CD8-positive, alpha-beta memory T cell (primary cell): Measurements from ENCODE around the gene EFCAB13. TPM values are rescaled to one million over a fixed set of nuclear protein-coding genes. Genes with fewer than 3 reads are reported as not detected.
A peak's percentile ranks its signal among the peaks of the same experiment; 100 is the strongest.
"Not testable (repeated sequence)": the region's sequence is repeated elsewhere in the genome, so short reads cannot be mapped to it uniquely, and the experiment has no call there.

Source experiments
- CTCF ChIA-PET: fragments of 350-600 bp; sonication (Branson Sonifier 250); formaldehyde crosslinking; loops from one replicate; lab custom pipeline; 2021; ENCODE audit warnings: antibody characterized with exemption; lab: Charles Lee
- POLR2A ChIA-PET: fragments of 350-600 bp; sonication (Branson Sonifier 250); formaldehyde crosslinking; loops from one replicate; lab custom pipeline; 2021; ENCODE audit warnings: antibody characterized with exemption; lab: Charles Lee
- DNase-seq, 5 donors: peaks; one replicate each; pipeline versions ENCODE4 v3.0.0 to v3.0.0-alpha.2; 2020 to 2022; ENCODE audit warnings: mixed read lengths in 1 of 5
- H3K27ac ChIP-seq: one replicate; pipeline ENCODE4 v1.7.0; 2013; ENCODE audit warnings: low read depth, mild to moderate bottlenecking, low read length, moderate library complexity
- H3K27me3 ChIP-seq: 2 replicates; pipeline ENCODE4 v1.7.0; 2013; ENCODE audit warnings: low read length, mild to moderate bottlenecking; ENCODE audit not compliant: insufficient read depth, poor library complexity, severe bottlenecking
- H3K36me3 ChIP-seq: 2 replicates; pipeline ENCODE4 v1.7.0; 2013; ENCODE audit warnings: mild to moderate bottlenecking, low read length, moderate library complexity; ENCODE audit not compliant: insufficient read depth
- H3K4me1 ChIP-seq: 2 replicates; pipeline ENCODE4 v1.7.0; 2013; ENCODE audit warnings: mild to moderate bottlenecking, low read length, moderate library complexity; ENCODE audit not compliant: insufficient read depth
- H3K4me3 ChIP-seq: 2 replicates; pipeline ENCODE4 v1.7.0; 2013; ENCODE audit warnings: mild to moderate bottlenecking, low read length
- H3K9me3 ChIP-seq: 2 replicates; pipeline ENCODE4 v1.7.0; 2013; ENCODE audit warnings: mild to moderate bottlenecking, low read length
- H3K27ac Mint-ChIP-seq, 8 donors: one replicate each; pipeline ENCODE4 v1.8.0; 2020 to 2021; ENCODE audit warnings: mixed read lengths in 8 of 8, mild to moderate bottlenecking in 6 of 8, inconsistent platforms in 3 of 8, moderate library complexity in 3 of 8
- H3K27me3 Mint-ChIP-seq, 2 donors: one replicate each; pipeline ENCODE4 v1.8.0; 2020 to 2021; ENCODE audit warnings: mixed read lengths in 2 of 2, mild to moderate bottlenecking in 1 of 2, moderate library complexity in 1 of 2
- H3K36me3 Mint-ChIP-seq, 3 donors: one replicate each; pipeline ENCODE4 v1.8.0; 2020 to 2021; ENCODE audit warnings: mixed read lengths in 3 of 3, inconsistent platforms in 1 of 3, mild to moderate bottlenecking in 1 of 3
- H3K4me1 Mint-ChIP-seq, 3 donors: one replicate each; pipeline ENCODE4 v1.8.0; 2020 to 2021; ENCODE audit warnings: mixed read lengths in 3 of 3, inconsistent platforms in 1 of 3, mild to moderate bottlenecking in 1 of 3
- H3K4me3 Mint-ChIP-seq, 7 donors: one replicate each; pipeline ENCODE4 v1.8.0; 2020 to 2021; ENCODE audit warnings: mixed read lengths in 7 of 7, mild to moderate bottlenecking in 6 of 7, moderate library complexity in 4 of 7, inconsistent platforms in 2 of 7
- H3K9me3 Mint-ChIP-seq, 5 donors: one replicate each; pipeline ENCODE4 v1.8.0; 2020 to 2022; ENCODE audit warnings: mixed read lengths in 5 of 5, mild to moderate bottlenecking in 3 of 5, moderate library complexity in 2 of 5, inconsistent platforms in 1 of 5
- polyA plus RNA-seq: library from polyadenylated mRNA; unstranded; fragments of 300-500 nt; fragmentation: Illumina TruSeq; gene quantifications from one replicate; pipeline ENCODE4 v1.2.3, GENCODE V29; 2021
- total RNA-seq, 2 experiments: library from RNA; stranded (reverse); gene quantifications; one replicate each; pipeline ENCODE4 v1.2.3, GENCODE V29; 2021

EFCAB13 gene
- total and polyA plus RNA-seq, 3 experiments from 2014 or later, result 1.4 to 4.8 (median 4.0) TPM

GRCh38 chr17:47401100-47401499 lies 77.3 kb downstream of the EFCAB13 start:
- H3K27ac Mint-ChIP-seq, result no peak overlapping the region
- CTCF ChIA-PET, result no interaction called here

GRCh38 chr17:47404006-47404405 lies 80.3 kb downstream of the EFCAB13 start:
- no peak overlapping the region for H3K27ac ChIP-seq
- no peaks in the 10 kb centered on the region for H3K27me3 Mint-ChIP-seq
- H3K4me3 ChIP-seq, result no peak overlapping the region
- H3K27me3 ChIP-seq, result no peaks in the 10 kb centered on the region
- H3K27ac Mint-ChIP-seq, result no peak overlapping the region
- H3K9me3 Mint-ChIP-seq, result no peaks in the 10 kb centered on the region
- H3K9me3 ChIP-seq, result no peaks in the 10 kb centered on the region
- H3K4me3 Mint-ChIP-seq, result no peak overlapping the region
- CTCF ChIA-PET, result no interaction called here
- no peaks in the 10 kb centered on the region for H3K36me3 ChIP-seq
- no peaks in the 10 kb centered on the region for H3K4me1 Mint-ChIP-seq
- H3K4me1 ChIP-seq, result no peaks in the 10 kb centered on the region
- peaks cover 0 to 6% (median 5%) of the 10 kb centered on the region in 3 donors for H3K36me3 Mint-ChIP-seq
- POLR2A ChIA-PET, result no interaction called here
- no peak for DNase-seq

More at GRCh38 chr17:47401100-47401499, 77.3 kb downstream of the EFCAB13 start:
- H3K4me1 ChIP-seq, result no peaks in the 10 kb centered on the region
- peaks cover 0 to 3% (median 3%) of the 10 kb centered on the region in 3 donors for H3K36me3 Mint-ChIP-seq
- no peaks in the 10 kb centered on the region for H3K9me3 ChIP-seq
- H3K27me3 Mint-ChIP-seq, result no peaks in the 10 kb centered on the region
- POLR2A ChIA-PET, result no interaction called here
- no peaks in the 10 kb centered on the region for H3K4me1 Mint-ChIP-seq
- H3K4me3 Mint-ChIP-seq, result no peak overlapping the region
- H3K4me3 ChIP-seq, result no peak overlapping the region
- no peak for DNase-seq
- H3K36me3 ChIP-seq, result no peaks in the 10 kb centered on the region
- no peaks in the 10 kb centered on the region for H3K9me3 Mint-ChIP-seq
- H3K27me3 ChIP-seq, result no peaks in the 10 kb centered on the region
- H3K27ac ChIP-seq, result no peak overlapping the region

- no peak overlapping the region for H3K27ac ChIP-seq
- POLR2A ChIA-PET, result no interaction called here
- H3K36me3 ChIP-seq, result no peaks in the 10 kb centered on the region
- no peak overlapping the region for H3K4me3 ChIP-seq
- Mint-ChIP-seq H3K27ac (no peak overlapping the region), H3K4me3 (no peak overlapping the region), H3K27me3 (no peaks in the 10 kb centered on the region), H3K4me1 (no peaks in the 10 kb centered on the region), H3K36me3 (peaks cover 0 to 7% (median 6%) of the 10 kb centered on the region in 3 donors), H3K9me3 (no peaks in the 10 kb centered on the region)
- H3K4me1 ChIP-seq, result no peaks in the 10 kb centered on the region
- H3K27me3 ChIP-seq, result no peaks in the 10 kb centered on the region
- CTCF ChIA-PET, result no interaction called here
- no peaks in the 10 kb centered on the region for H3K9me3 ChIP-seq
- no peak for DNase-seq
Measured at GRCh38 chr17:47404875-47405274, 81.1 kb downstream of the EFCAB13 start.

GRCh38 chr17:47413872-47414271 lies 90.1 kb downstream of the EFCAB13 start:
- H3K4me1 Mint-ChIP-seq, result no peaks in the 10 kb centered on the region

GRCh38 chr17:47414612-47415011 lies 90.9 kb downstream of the EFCAB13 start:
- H3K27ac Mint-ChIP-seq, result no peak overlapping the region
- Histone ChIP-seq H3K27me3 (no peaks in the 10 kb centered on the region), H3K9me3 (no peaks in the 10 kb centered on the region), H3K27ac (no peak overlapping the region), H3K36me3 (no peaks in the 10 kb centered on the region), H3K4me1 (no peaks in the 10 kb centered on the region), H3K4me3 (no peak overlapping the region)
- no peaks in the 10 kb centered on the region for H3K27me3 Mint-ChIP-seq
- ChIA-PET POLR2A (no interaction called here), CTCF (no interaction called here)
- H3K36me3 Mint-ChIP-seq, result peaks cover 3 to 15% (median 14%) of the 10 kb centered on the region in 3 donors
- H3K9me3 Mint-ChIP-seq, result no peaks in the 10 kb centered on the region
- H3K4me1 Mint-ChIP-seq, result no peaks in the 10 kb centered on the region
- H3K4me3 Mint-ChIP-seq, result no peak overlapping the region
- DNase-seq, result no peak

More at GRCh38 chr17:47413872-47414271, 90.1 kb downstream of the EFCAB13 start:
- H3K4me1 ChIP-seq, result no peaks in the 10 kb centered on the region
- Mint-ChIP-seq H3K27ac (no peak overlapping the region), H3K36me3 (peaks cover 4 to 15% (median 14%) of the 10 kb centered on the region in 3 donors), H3K27me3 (no peaks in the 10 kb centered on the region), H3K4me3 (no peak overlapping the region), H3K9me3 (no peaks in the 10 kb centered on the region)
- H3K36me3 ChIP-seq, result no peaks in the 10 kb centered on the region
- DNase-seq, result no peak
- no peak overlapping the region for H3K4me3 ChIP-seq
- ChIA-PET POLR2A (no interaction called here), CTCF (no interaction called here)
- no peak overlapping the region for H3K27ac ChIP-seq
- no peaks in the 10 kb centered on the region for H3K27me3 ChIP-seq
- H3K9me3 ChIP-seq, result no peaks in the 10 kb centered on the region

GRCh38 chr17:47423406-47424295 lies 99.9 kb downstream of the EFCAB13 start:
- Histone ChIP-seq H3K36me3 (no peaks in the 10 kb centered on the region), H3K27me3 (no peaks in the 10 kb centered on the region), H3K9me3 (no peaks in the 10 kb centered on the region), H3K27ac (no peak overlapping the region), H3K4me3 (no peak overlapping the region), H3K4me1 (no peaks in the 10 kb centered on the region)
- Mint-ChIP-seq H3K36me3 (peaks cover 9 to 14% (median 10%) of the 10 kb centered on the region in 3 donors), H3K4me1 (peaks cover 5 to 16% (median 12%) of the 10 kb centered on the region in 3 donors), H3K9me3 (peaks cover 0 to 4% (median 0%) of the 10 kb centered on the region in 5 donors), H3K27me3 (peaks cover 14 to 23% of the 10 kb centered on the region in 2 donors), H3K4me3 (peak overlapping the region in 6 of 7 donors; percentile 25 to 69 (median 64)), H3K27ac (peak overlapping the region in 1 of 8 donors; percentile 72)
- CTCF ChIA-PET, result no interaction called here
- peak in 2 of 5 donors; percentile 0 to 2 for DNase-seq
- POLR2A ChIA-PET, result no interaction called here

- H3K27me3 ChIP-seq, POLR2A ChIA-PET, H3K4me3 Mint-ChIP-seq, H3K36me3 ChIP-seq, H3K9me3 ChIP-seq, H3K4me1 ChIP-seq, CTCF ChIA-PET, DNase-seq, H3K4me3 ChIP-seq, H3K9me3 Mint-ChIP-seq, H3K27ac Mint-ChIP-seq, H3K27ac ChIP-seq: not testable (repeated sequence)
- Mint-ChIP-seq H3K36me3 (peaks cover 9 to 14% (median 10%) of the 10 kb centered on the region in 3 donors), H3K27me3 (peaks cover 14 to 23% of the 10 kb centered on the region in 2 donors), H3K4me1 (peaks cover 5 to 16% (median 12%) of the 10 kb centered on the region in 3 donors)
Measured at GRCh38 chr17:47425233-47425632, 101.5 kb downstream of the EFCAB13 start.

- Mint-ChIP-seq H3K27me3 (peaks cover 14 to 23% of the 10 kb centered on the region in 2 donors), H3K4me1 (peaks cover 5 to 16% (median 12%) of the 10 kb centered on the region in 3 donors), H3K4me3 (peak overlapping the region in 2 of 7 donors; percentile 8), H3K36me3 (peaks cover 9 to 14% (median 10%) of the 10 kb centered on the region in 3 donors)
- H3K9me3 ChIP-seq, CTCF ChIA-PET, H3K27ac Mint-ChIP-seq, H3K9me3 Mint-ChIP-seq, DNase-seq, H3K27me3 ChIP-seq, POLR2A ChIA-PET, H3K27ac ChIP-seq, H3K4me3 ChIP-seq, H3K4me1 ChIP-seq, H3K36me3 ChIP-seq: not testable (repeated sequence)
Measured at GRCh38 chr17:47425887-47426635, 102.3 kb downstream of the EFCAB13 start.
